GM19397 (cell line): ENCODE results near the gene PRAME.
"Not testable (repeated sequence)": the region's sequence is repeated elsewhere in the genome, so short reads cannot be mapped to it uniquely, and the experiment has no call there.

Experiments
- ATAC-seq: cut with Tn5 transposase; IDR thresholded peaks from one replicate; pipeline ENCODE4 v1.9.1; 2021; ENCODE audit warnings: mild to moderate bottlenecking, moderate library complexity; ENCODE audit not compliant: unreplicated experiment

Gene PRAME

GRCh38 chr22:22558972-22559603 lies at the start of gene PRAME:
TSS of gene PRAME (minus strand) at chr22:22559265. CDS start at chr22:22556832, 2,433 bp downstream.
- ATAC-seq = no peak

- ATAC-seq = not testable (repeated sequence)
These were observed 49.0 kb upstream of the PRAME start for GRCh38 chr22:22608022-22608421.

GRCh38 chr22:22605074-22605404 lies 46.0 kb upstream of the PRAME start:
- ATAC-seq = no peak

GRCh38 chr22:22604326-22605073 lies 45.4 kb upstream of the PRAME start:
- no peak for ATAC-seq

- no peak for ATAC-seq
These were observed 44.4 kb upstream of the PRAME start for GRCh38 chr22:22603470-22603947.

- no peak for ATAC-seq
These were observed 41.6 kb upstream of the PRAME start for GRCh38 chr22:22600531-22601261.

- ATAC-seq = no peak
These were observed 40.2 kb upstream of the PRAME start for GRCh38 chr22:22599248-22599647.

GRCh38 chr22:22598144-22598543 lies 39.1 kb upstream of the PRAME start:
- no peak for ATAC-seq

GRCh38 chr22:22595001-22595835 lies 36.2 kb upstream of the PRAME start:
- no peak for ATAC-seq

GRCh38 chr22:22593964-22594656 lies 35.0 kb upstream of the PRAME start:
- ATAC-seq = no peak

GRCh38 chr22:22593250-22593649 lies 34.2 kb upstream of the PRAME start:
- no peak for ATAC-seq

- ATAC-seq = no peak
These were observed 32.6 kb upstream of the PRAME start for GRCh38 chr22:22591348-22592299.

- ATAC-seq = no peak
These were observed 31.2 kb upstream of the PRAME start for GRCh38 chr22:22590136-22590891.

GRCh38 chr22:22588485-22589164 lies 29.6 kb upstream of the PRAME start:
- ATAC-seq = no peak

GRCh38 chr22:22587577-22588188 lies 28.6 kb upstream of the PRAME start:
- no peak for ATAC-seq

- ATAC-seq = no peak
These were observed 25.7 kb upstream of the PRAME start for GRCh38 chr22:22584722-22585121.

GRCh38 chr22:22583030-22583429 lies 24.0 kb upstream of the PRAME start:
- ATAC-seq = no peak
